CD4-positive, alpha-beta T cell treated with Interleukin-6 for 4 hours (primary cell): ENCODE results near the gene CDK8.

Source experiments
- DNase-seq: peaks from one replicate; pipeline ENCODE4 v3.0.0-alpha.2; 2020; ENCODE audit warnings: mixed read lengths

CDK8 gene

GRCh38 chr13:26449063-26449848, 195.3 kb downstream of the CDK8 start:
- DNase-seq: no peak
